Nephron progenitor cell (in vitro differentiated cells): ENCODE data around the gene URAD.
"Not testable (repeated sequence)": the region's sequence is repeated elsewhere in the genome, so short reads cannot be mapped to it uniquely, and the experiment has no call there.

Experiments used
- DNase-seq: peaks from one replicate; pipeline ENCODE4 v3.0.0; 2021
- H3K27ac Mint-ChIP-seq: 2 replicates; pipeline ENCODE4 v1.8.0; 2021; ENCODE audit warnings: mild to moderate bottlenecking, moderate library complexity, mixed read lengths
- H3K27me3 Mint-ChIP-seq: 2 replicates; pipeline ENCODE4 v1.8.0; 2021; ENCODE audit warnings: mild to moderate bottlenecking, low read depth, mixed read lengths; ENCODE audit not compliant: poor library complexity
- H3K36me3 Mint-ChIP-seq: 2 replicates; pipeline ENCODE4 v1.8.0; 2021; ENCODE audit warnings: low read depth, mixed read lengths
- H3K4me1 Mint-ChIP-seq: 2 replicates; pipeline ENCODE4 v1.8.0; 2021; ENCODE audit warnings: mixed read lengths
- H3K4me3 Mint-ChIP-seq: 2 replicates; pipeline ENCODE4 v1.8.0; 2021; ENCODE audit warnings: mild to moderate bottlenecking, moderate library complexity, mixed read lengths
- H3K9me3 Mint-ChIP-seq: 2 replicates; pipeline ENCODE4 v1.8.0; 2021; ENCODE audit warnings: mild to moderate bottlenecking, moderate library complexity, mixed read lengths
- CTCF ChIP-seq: fragments of 200-600 bp; sonication (generic); IDR thresholded peaks from 2 replicates; pipeline ENCODE4 v1.5.0; 2021; ENCODE audit warnings: antibody characterized with exemption

URAD gene, protein sequence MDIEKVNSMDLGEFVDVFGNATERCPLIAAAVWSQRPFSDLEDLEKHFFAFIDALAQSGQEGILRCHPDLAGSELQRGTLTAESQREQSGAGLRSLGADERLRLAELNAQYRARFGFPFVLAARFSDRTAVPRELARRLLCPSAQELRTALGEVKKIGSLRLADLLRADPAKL

GRCh38 chr13:27988520-27988919 is at the start of gene URAD:
TSS of gene URAD (minus strand) at chr13:27988693. CDS start at chr13:27988637, 56 bp downstream.
- Mint-ChIP-seq H3K4me3 (no peak within 1 kb of the TSS), H3K36me3 (no peaks in the 10 kb centered on the region), H3K27me3 (peaks cover 16% of the 10 kb centered on the region), H3K27ac (peak within 1 kb of the TSS; percentile 33), H3K9me3 (no peaks in the 10 kb centered on the region), H3K4me1 (peaks cover 26% of the 10 kb centered on the region)
- no peak for TF ChIP-seq CTCF
- DNase-seq: no peak

DNA sequence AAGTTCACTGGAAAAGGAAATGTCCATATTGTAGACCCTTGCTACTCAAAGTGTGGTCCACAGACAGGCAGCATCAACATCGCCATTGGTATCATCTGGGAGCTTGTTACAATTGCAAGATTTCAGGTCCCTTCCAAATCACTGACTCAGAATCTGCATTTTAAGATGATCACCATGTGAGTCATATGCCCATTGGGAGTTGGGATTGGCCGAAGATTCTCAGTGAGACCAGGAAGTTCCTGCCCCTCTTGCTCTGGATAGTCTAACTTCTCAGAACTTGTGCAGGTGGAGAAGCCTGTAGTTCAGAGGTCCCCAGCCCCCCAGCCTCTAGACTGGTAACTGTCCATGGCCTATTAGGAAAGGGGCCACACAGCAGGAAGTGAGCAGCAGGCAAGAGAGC is 48.9 kb upstream of the URAD start:
- peaks cover 11% of the 10 kb centered on the region for H3K4me1 Mint-ChIP-seq

DNA sequence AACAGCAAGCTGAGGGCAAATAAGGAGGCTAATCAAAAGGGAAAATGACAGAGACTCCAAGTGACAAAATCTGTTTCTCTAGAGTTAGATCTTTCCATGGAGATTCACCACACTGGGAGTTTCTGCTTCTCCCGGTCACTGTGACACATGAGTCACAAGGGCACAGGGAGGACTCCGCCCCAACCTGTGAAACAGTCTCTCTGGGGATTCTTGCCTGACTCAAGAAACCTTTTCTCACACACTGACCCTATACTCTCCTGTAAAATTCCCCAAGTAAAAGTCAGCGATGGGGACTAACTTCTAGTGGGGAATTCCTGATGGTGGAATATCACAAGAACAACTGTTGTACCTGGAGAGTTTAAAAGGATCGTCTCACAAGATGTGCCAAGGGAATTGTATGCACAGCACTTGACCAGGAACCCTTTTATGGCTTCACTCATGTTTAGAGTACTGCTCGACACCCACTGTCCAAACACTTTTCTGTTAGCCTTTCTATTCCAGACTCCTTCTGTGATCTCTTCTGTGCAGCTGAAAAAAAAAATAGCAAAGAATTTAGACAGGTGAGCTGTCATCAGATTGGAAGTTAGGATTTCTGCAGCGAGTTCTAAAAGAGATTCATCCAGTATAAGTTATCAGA is 46.8 kb upstream of the URAD start:
- peaks cover 10% of the 10 kb centered on the region for H3K27me3 Mint-ChIP-seq
- no peak for TF ChIP-seq CTCF
- no peak for DNase-seq
- H3K4me3 Mint-ChIP-seq: no peak overlapping the region
- H3K36me3 Mint-ChIP-seq: no peaks in the 10 kb centered on the region
- no peak overlapping the region for H3K27ac Mint-ChIP-seq
- H3K9me3 Mint-ChIP-seq: no peaks in the 10 kb centered on the region
- peaks cover 11% of the 10 kb centered on the region for H3K4me1 Mint-ChIP-seq

More for the DNA sequence above, 48.9 kb upstream of the URAD start:
- Mint-ChIP-seq H3K27ac (no peak overlapping the region), H3K4me3 (no peak overlapping the region), H3K27me3 (peaks cover 6% of the 10 kb centered on the region), H3K36me3 (no peaks in the 10 kb centered on the region), H3K9me3 (no peaks in the 10 kb centered on the region)
- DNase-seq: no peak
- TF ChIP-seq CTCF: no peak

DNA sequence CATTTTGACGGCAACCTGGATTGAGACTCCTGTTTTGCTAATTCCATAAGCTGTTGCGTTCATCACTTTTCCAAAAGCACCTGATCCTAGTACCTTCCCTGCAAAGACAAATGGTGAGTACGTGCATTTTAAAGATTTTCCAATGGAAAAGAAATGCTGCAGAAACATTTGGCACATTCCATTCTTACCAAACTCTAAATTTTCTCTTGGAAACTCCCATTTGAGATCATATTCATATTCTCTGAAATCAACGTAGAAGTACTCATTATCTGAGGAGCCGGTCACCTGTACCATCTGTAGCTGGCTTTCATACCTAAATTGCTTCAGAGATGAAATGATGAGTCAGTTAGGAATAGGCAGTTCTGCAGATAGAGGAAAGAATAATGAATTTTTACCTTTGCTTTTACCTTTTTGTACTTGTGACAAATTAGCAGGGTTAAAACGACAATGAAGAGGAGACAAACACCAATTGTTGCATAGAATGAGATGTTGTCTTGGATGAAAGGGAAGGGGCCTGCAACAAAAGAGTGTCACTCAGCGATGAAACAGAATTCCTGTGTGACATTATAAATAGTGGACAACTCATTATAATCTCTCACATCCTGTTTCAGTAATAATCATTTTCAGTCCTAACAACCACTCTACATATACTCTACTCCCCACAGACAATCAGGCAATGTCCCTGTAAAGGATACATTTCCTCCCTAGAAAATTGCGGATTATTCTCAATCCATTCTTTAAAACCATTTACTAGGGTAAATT is 45.6 kb upstream of the URAD start:
- no peaks in the 10 kb centered on the region for H3K36me3 Mint-ChIP-seq
- TF ChIP-seq CTCF: no peak
- H3K4me1 Mint-ChIP-seq: peaks cover 17% of the 10 kb centered on the region
- no peak overlapping the region for H3K27ac Mint-ChIP-seq
- no peaks in the 10 kb centered on the region for H3K9me3 Mint-ChIP-seq
- H3K27me3 Mint-ChIP-seq: peaks cover 13% of the 10 kb centered on the region
- no peak overlapping the region for H3K4me3 Mint-ChIP-seq
- no peak for DNase-seq

- H3K27ac Mint-ChIP-seq, H3K4me3 Mint-ChIP-seq, H3K36me3 Mint-ChIP-seq, H3K9me3 Mint-ChIP-seq, DNase-seq, H3K27me3 Mint-ChIP-seq: not testable (repeated sequence)
- peaks cover 17% of the 10 kb centered on the region for H3K4me1 Mint-ChIP-seq
These were observed 43.9 kb upstream of the URAD start for GRCh38 chr13:28032438-28032837.

DNA sequence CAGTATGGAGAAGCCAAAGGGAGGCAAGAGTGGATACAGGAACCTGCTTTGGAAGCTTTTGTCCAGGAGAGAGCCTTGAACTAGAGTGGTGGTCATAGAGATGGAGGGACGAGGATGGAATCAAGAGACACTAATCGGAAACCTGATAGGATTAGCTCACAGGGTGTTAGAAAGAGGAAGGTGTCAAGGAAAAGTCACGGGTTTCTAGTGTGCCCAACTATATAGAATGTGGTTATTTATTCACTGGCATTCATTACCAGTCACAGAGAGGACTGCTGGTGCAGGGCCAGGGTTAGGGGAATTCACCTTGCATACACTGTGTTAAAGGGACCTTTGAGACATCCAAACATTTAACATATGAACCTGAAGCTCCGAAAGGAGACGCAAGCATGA is 43.4 kb upstream of the URAD start:
- DNase-seq: no peak
- no peak for TF ChIP-seq CTCF
- peaks cover 17% of the 10 kb centered on the region for H3K4me1 Mint-ChIP-seq
- no peak overlapping the region for H3K4me3 Mint-ChIP-seq
- no peak overlapping the region for H3K27ac Mint-ChIP-seq
- H3K27me3 Mint-ChIP-seq: peaks cover 10% of the 10 kb centered on the region
- no peaks in the 10 kb centered on the region for H3K9me3 Mint-ChIP-seq
- H3K36me3 Mint-ChIP-seq: no peaks in the 10 kb centered on the region
